H1 (cell line): ENCODE data around the gene PSTK. TPM values are rescaled to one million over a fixed set of nuclear protein-coding genes. Genes with fewer than 3 reads are reported as not detected.

Experiments used
- CTCF ChIA-PET: fragments of 300-600 bp; sonication (Branson Sonifier 250); formaldehyde crosslinking; loops from one replicate; lab custom pipeline; 2021; ENCODE audit not compliant: partially characterized antibody; lab: Charles Lee
- POLR2A ChIA-PET: fragments of 300-600 bp; sonication (Branson Sonifier 250); formaldehyde crosslinking; loops from one replicate; lab custom pipeline; 2021; ENCODE audit warnings: inconsistent platforms; ENCODE audit not compliant: partially characterized antibody; lab: Charles Lee
- DNase-seq, 2 experiments: peaks; one replicate each; pipeline versions ENCODE4 v3.0.0 to v3.0.0-alpha.2; 2010 to 2022; ENCODE audit warnings: low spot score in 2 of 2, low read depth in 1 of 2, mixed read lengths in 1 of 2
- FAIRE-seq: peaks from 2 replicates; lab custom pipeline; 2011; peaks lifted over from hg19 to GRCh38; lab: Jason Lieb, UNC
- H2AFZ ChIP-seq: 2 replicates; pipeline ENCODE4 v1.8.1; 2012; ENCODE audit warnings: low read length, inconsistent platforms
- H2AK5ac ChIP-seq: 2 replicates; pipeline ENCODE4 v1.6.1; 2013; ENCODE audit warnings: low read depth, low read length
- H2BK120ac ChIP-seq: replicated peaks from 2 replicates; pipeline ENCODE3; 2013; ENCODE audit warnings: low read depth, low read length, inconsistent platforms
- H2BK12ac ChIP-seq: 2 replicates; pipeline ENCODE4 v1.6.1; 2013; ENCODE audit warnings: low read depth, low read length
- H2BK15ac ChIP-seq: 2 replicates; pipeline ENCODE4 v1.6.1; 2013; ENCODE audit warnings: low read length
- H2BK20ac ChIP-seq: 2 replicates; pipeline ENCODE4 v1.6.1; 2013; ENCODE audit warnings: low read length
- H2BK5ac ChIP-seq: 2 replicates; pipeline ENCODE4 v1.6.1; 2013; ENCODE audit warnings: low read depth, low read length
- H3K14ac ChIP-seq: 2 replicates; pipeline ENCODE4 v1.6.1; 2013; ENCODE audit warnings: inconsistent platforms; ENCODE audit not compliant: insufficient read length
- H3K18ac ChIP-seq: 2 replicates; pipeline ENCODE4 v1.6.1; 2013; ENCODE audit warnings: low read length; ENCODE audit errors: extremely low read depth
- H3K23ac ChIP-seq: 2 replicates; pipeline ENCODE4 v1.6.1; 2013; ENCODE audit warnings: inconsistent platforms; ENCODE audit not compliant: insufficient read length
- H3K23me2 ChIP-seq: 2 replicates; pipeline ENCODE4 v1.6.1; 2013; ENCODE audit warnings: low read depth, low read length
- H3K27ac ChIP-seq: 2 replicates; pipeline ENCODE4 v1.6.1; 2011; ENCODE audit warnings: low read depth, low read length, inconsistent platforms
- H3K27me3 ChIP-seq, 4 experiments: replicated peaks in 1 of 4; 1 replicate in 1 of 4; 2 replicates in 3 of 4; pipeline versions ENCODE4 v1.6.1 to v1.8.1; 2011 to 2013; ENCODE audit warnings: low read length in 3 of 4, mild to moderate bottlenecking in 3 of 4, inconsistent platforms in 2 of 4, mixed read lengths in 2 of 4, moderate library complexity in 1 of 4; ENCODE audit not compliant: control insufficient read depth in 3 of 4, insufficient read depth in 3 of 4; ENCODE audit errors: extremely low read depth in 1 of 4
- H3K36me3 ChIP-seq, 4 experiments: 2 replicates each; pipeline versions ENCODE4 v1.6.1 to v1.8.1; 2011 to 2013; ENCODE audit warnings: mild to moderate bottlenecking in 4 of 4, low read length in 3 of 4, moderate library complexity in 2 of 4, control low read depth in 1 of 4, inconsistent platforms in 1 of 4; ENCODE audit not compliant: insufficient read depth in 4 of 4, control insufficient read depth in 2 of 4
- H3K4ac ChIP-seq: replicated peaks from 2 replicates; pipeline ENCODE3; 2013; ENCODE audit warnings: low read length, low read depth, mixed read lengths, inconsistent platforms; ENCODE audit not compliant: insufficient read length
- H3K4me1 ChIP-seq, 4 experiments: replicated peaks in 1 of 4; 1 replicate in 1 of 4; 2 replicates in 3 of 4; pipeline versions ENCODE4 v1.6.1 to v1.8.1; 2011 to 2013; ENCODE audit warnings: low read length in 3 of 4, inconsistent platforms in 2 of 4, mixed read lengths in 1 of 4; ENCODE audit not compliant: insufficient read depth in 4 of 4, control insufficient read depth in 3 of 4
- H3K4me2 ChIP-seq, 2 experiments: 2 replicates each; pipeline versions ENCODE4 v1.6.1 to v1.8.1; 2011 to 2013; ENCODE audit warnings: low read depth in 2 of 2, low read length in 2 of 2, control low read depth in 1 of 2, inconsistent platforms in 1 of 2, mild to moderate bottlenecking in 1 of 2; ENCODE audit not compliant: insufficient read depth in 1 of 2
- H3K4me3 ChIP-seq, 4 experiments: fragments of 200-600, 300-600 bp in 1 of 4; sonication (generic), shearing (Covaris generic), sonication (Bioruptor Twin) in 1 of 4; 2 replicates each; pipeline versions ENCODE4 v1.5.1 to v1.8.1; 2011 to 2016; ENCODE audit warnings: low read length in 4 of 4, low read depth in 3 of 4, control low read depth in 2 of 4, inconsistent platforms in 2 of 4, mild to moderate bottlenecking in 2 of 4, mixed read lengths in 1 of 4, moderate library complexity in 1 of 4; ENCODE audit not compliant: insufficient read depth in 2 of 4; ENCODE audit errors: extremely low read depth in 1 of 4
- H3K56ac ChIP-seq: replicated peaks from 2 replicates; pipeline ENCODE3; 2013; ENCODE audit warnings: low read depth, mild to moderate bottlenecking, mixed read lengths, low read length, inconsistent platforms; ENCODE audit not compliant: insufficient read length
- H3K79me1 ChIP-seq: 2 replicates; pipeline ENCODE4 v1.6.1; 2013; ENCODE audit warnings: low read depth, low read length, control low read depth
- H3K79me2 ChIP-seq, 2 experiments: 2 replicates each; pipeline versions ENCODE4 v1.6.1 to v1.8.1; 2012 to 2013; ENCODE audit warnings: low read length in 2 of 2, mild to moderate bottlenecking in 2 of 2, inconsistent platforms in 1 of 2; ENCODE audit not compliant: insufficient read depth in 2 of 2, control insufficient read depth in 1 of 2
- H3K9ac ChIP-seq, 4 experiments: replicated peaks in 1 of 4; 1 replicate in 1 of 4; 2 replicates in 3 of 4; pipeline versions ENCODE4 v1.6.1 to v1.8.1; 2011 to 2013; ENCODE audit warnings: low read depth in 3 of 4, low read length in 3 of 4, control low read depth in 2 of 4, mild to moderate bottlenecking in 2 of 4, moderate library complexity in 2 of 4, inconsistent platforms in 1 of 4; ENCODE audit errors: extremely low read depth in 1 of 4
- H3K9me3 ChIP-seq, 2 experiments: 2 replicates each; pipeline versions ENCODE4 v1.6.1 to v1.8.1; 2012 to 2013; ENCODE audit warnings: mild to moderate bottlenecking in 2 of 2, moderate library complexity in 2 of 2, control low read depth in 1 of 2, inconsistent platforms in 1 of 2, low read depth in 1 of 2, low read length in 1 of 2, mixed read lengths in 1 of 2; ENCODE audit not compliant: insufficient read depth in 2 of 2
- H4K20me1 ChIP-seq, 2 experiments: replicated peaks in 1 of 2; 2 replicates each; pipeline versions ENCODE3 to v1.8.1; 2011 to 2013; ENCODE audit warnings: inconsistent platforms in 2 of 2, low read length in 2 of 2, mild to moderate bottlenecking in 1 of 2; ENCODE audit not compliant: insufficient read depth in 2 of 2, control insufficient read depth in 1 of 2
- H4K5ac ChIP-seq: 2 replicates; pipeline ENCODE4 v1.6.1; 2013; ENCODE audit warnings: low read length, low read depth, mixed read lengths, inconsistent platforms; ENCODE audit not compliant: insufficient read length
- H4K8ac ChIP-seq: 2 replicates; pipeline ENCODE4 v1.8.0; 2013; ENCODE audit warnings: mild to moderate bottlenecking, moderate library complexity, low read length, inconsistent platforms; ENCODE audit not compliant: insufficient read depth; ENCODE audit errors: extremely low read depth
- H4K91ac ChIP-seq: replicated peaks from 2 replicates; pipeline ENCODE3; 2013; ENCODE audit warnings: low read length, mixed read lengths, inconsistent platforms; ENCODE audit not compliant: insufficient read length
- ASH2L ChIP-seq: fragments of 200-600, 300-600 bp; sonication (generic); IDR thresholded peaks from one replicate; pipeline ENCODE4 v1.7.1; 2017; ENCODE audit warnings: low read length
- CEBPB ChIP-seq: IDR thresholded peaks from 2 replicates; pipeline ENCODE4 v1.6.1; 2012; ENCODE audit warnings: low read depth, low read length
- HDAC2 ChIP-seq, 2 experiments: fragments of 300-600 bp in 1 of 2; sonication (generic) in 1 of 2; IDR thresholded peaks; 2 replicates each; pipeline ENCODE4 v1.6.1; 2011 to 2012; ENCODE audit warnings: low read depth in 2 of 2, low read length in 2 of 2, mild to moderate bottlenecking in 2 of 2, moderate library complexity in 2 of 2, borderline replicate concordance in 1 of 2, inconsistent platforms in 1 of 2
- KDM1A ChIP-seq: fragments of 200-600, 300-600 bp; sonication (generic); IDR thresholded peaks from 2 replicates; pipeline ENCODE4 v1.7.1; 2016; ENCODE audit warnings: mild to moderate bottlenecking, low read length, borderline replicate concordance
- KDM4A ChIP-seq: IDR thresholded peaks from one replicate; pipeline ENCODE4 v1.7.1; 2012; ENCODE audit warnings: low read depth, mild to moderate bottlenecking, moderate library complexity, low read length, inconsistent platforms; ENCODE audit not compliant: severe bottlenecking
- POU5F1 ChIP-seq: IDR thresholded peaks from 2 replicates; pipeline ENCODE4 v1.6.1; 2011; ENCODE audit warnings: low read depth, mild to moderate bottlenecking, low read length, moderate library complexity
- RXRA ChIP-seq: IDR thresholded peaks from 2 replicates; pipeline ENCODE4 v1.6.1; 2011; ENCODE audit warnings: low read depth, mild to moderate bottlenecking, low read length, moderate library complexity; ENCODE audit not compliant: insufficient read depth
- SAP30 ChIP-seq: fragments of 300-600 bp; sonication (generic); IDR thresholded peaks from 2 replicates; pipeline ENCODE4 v1.7.1; 2012; ENCODE audit warnings: low read length, moderate library complexity, mild to moderate bottlenecking, inconsistent platforms; ENCODE audit not compliant: insufficient read depth, insufficient replicate concordance
- SIRT6 ChIP-seq: IDR thresholded peaks from one replicate; pipeline ENCODE4 v1.7.1; 2012; ENCODE audit warnings: low read length, inconsistent platforms
- SIX5 ChIP-seq: IDR thresholded peaks from 2 replicates; pipeline ENCODE4 v1.6.1; 2011; ENCODE audit warnings: mild to moderate bottlenecking, low read depth, low read length
- SP2 ChIP-seq: IDR thresholded peaks from 2 replicates; pipeline ENCODE4 v1.6.1; 2012; ENCODE audit warnings: mild to moderate bottlenecking, low read length, inconsistent platforms
- SP4 ChIP-seq: IDR thresholded peaks from 2 replicates; pipeline ENCODE4 v1.6.1; 2012; ENCODE audit warnings: low read length, inconsistent platforms
- TAF7 ChIP-seq: optimal IDR thresholded peaks from 2 replicates; pipeline ENCODE3; 2011; ENCODE audit warnings: low read depth, mild to moderate bottlenecking, inconsistent platforms, low read length, moderate library complexity, borderline replicate concordance
- TEAD4 ChIP-seq: IDR thresholded peaks from 2 replicates; pipeline ENCODE4 v1.6.1; 2012; ENCODE audit warnings: low read depth, low read length, inconsistent platforms, mixed read lengths
- WGBS, 2 experiments: shearing (Covaris generic) in 1 of 2; methylation state at CpG; one replicate each; pipeline versions ENCODE4 v1.1.6 to v1.1.7; 2013 to 2015; ENCODE audit warnings: low lambda C conversion rate in 2 of 2, mixed read lengths in 2 of 2, inconsistent platforms in 1 of 2, low coverage in 1 of 2, missing lambda C conversion rate in 1 of 2; ENCODE audit not compliant: insufficient replicate concordance in 2 of 2, insufficient coverage in 1 of 2, insufficient read length in 1 of 2; ENCODE audit errors: extremely low coverage in 1 of 2, missing lambda C conversion rate in 1 of 2; 5-methylcytosine and 5-hydroxymethylcytosine counted together
- polyA plus RNA-seq, 7 experiments: library from polyadenylated mRNA; depleted of rRNA in 3 of 7; stranded (reverse) in 5 of 7; unstranded in 2 of 7; fragments of >200 nt in 5 of 7; fragments of 200-250 nt in 2 of 7; gene quantifications; 1 replicate in 5 of 7; 2 replicates in 1 of 7; 4 replicates in 1 of 7; pipeline versions ENCODE4 v1.2.1 to v1.2.3, GENCODE V29; 2011 to 2013; ENCODE audit warnings: missing spikeins in 2 of 7, mixed read lengths in 2 of 7
- total RNA-seq: library from RNA; stranded (reverse); fragmentation: NEBNext Ultra II Directional; extraction: Animal tissue kit (Norgen Biotek cat#: 25700); gene quantifications from 2 replicates; pipeline ENCODE4 v1.2.1, GENCODE V29; 2021

Gene PSTK
- total and polyA plus RNA-seq, 2 of the 8 experiments (the other 6 are each of a cell fraction or from before 2014, with no cell fraction given): 4.4 to 6.6 TPM

- Histone ChIP-seq H3K4me1 (peaks cover 4 to 13% (median 11%) of the 10 kb centered on the region in 4 experiments; a peak in 6 of 7 replicates), H4K91ac (no peak overlapping the region), H3K23ac (no peak overlapping the region), H3K4me2 (peak overlapping the region in 1 of 2 experiments; percentile 48; a peak in 2 of 4 replicates), H3K23me2 (no peaks in the 10 kb centered on the region), H4K20me1 (peaks cover 0 to 2% of the 10 kb centered on the region in 2 experiments), H3K36me3 (no peaks in the 10 kb centered on the region; a peak in 1 of 8 replicates), H4K8ac (no peak overlapping the region), H3K79me1 (no peaks in the 10 kb centered on the region), H2BK120ac (no peak overlapping the region), H3K9ac (no peak overlapping the region), H3K56ac (no peak overlapping the region), H3K27ac (no peak overlapping the region), H2AK5ac (no peak overlapping the region), H2BK15ac (no peak overlapping the region), H2BK12ac (no peak overlapping the region), H4K5ac (no peak overlapping the region), H2BK20ac (peak overlapping the region; percentile 62; the same call in 1 of the 2 replicates), H2BK5ac (no peak overlapping the region), H3K14ac (no peak overlapping the region), H3K4me3 (no peak overlapping the region), H3K79me2 (peaks cover 0 to 6% of the 10 kb centered on the region in 2 experiments; a peak in 1 of 4 replicates), H2AFZ (no peak overlapping the region), H3K4ac (no peak overlapping the region), H3K18ac (no peak overlapping the region), H3K9me3 (peaks cover 0 to 2% of the 10 kb centered on the region in 2 experiments; a peak in 1 of 4 replicates), H3K27me3 (peaks cover 2 to 18% (median 13%) of the 10 kb centered on the region in 4 experiments; a peak in 5 of 7 replicates)
- ChIA-PET POLR2A (interaction anchor here (0.8 kb wide), 1 partner anchor 30 kb away, joined by 3 read pairs; no protein-coding TSS in a partner anchor), CTCF (interaction anchor here (1.3 to 1.5 kb wide), 2 partner anchors 34 to 559 kb away, joined by 3 to 4 read pairs; no protein-coding TSS in a partner anchor)
- no peak for FAIRE-seq
- 87% methylated on average over 2 of the region's 2 CpGs; no CpG with 5 or more reads in 1 of the 2 experiments for WGBS, 2 experiments
- no peak for DNase-seq
- TF ChIP-seq ASH2L (no peak), TAF7 (no peak), SIX5 (no peak), TEAD4 (no peak), SIRT6 (no peak), RXRA (no peak), KDM1A (no peak), POU5F1 (no peak), SP2 (no peak), KDM4A (no peak), SAP30 (no peak), CEBPB (no peak), SP4 (no peak), HDAC2 (IDR thresholded peaks at IDR 0.05; ENCODE audit: borderline replicate concordance in 1 of 2, low read depth in 2 of 2, low read length in 2 of 2) (no peak)
Observed at GRCh38 chr10:123014772-123015171, 34.6 kb downstream of the PSTK start.
